Thyroid gland (tissue), 4 donors: ENCODE data around the gene NCOA3. TPM values are rescaled to one million over a fixed set of nuclear protein-coding genes. Genes with fewer than 3 reads are reported as not detected.

Source experiments
- DNase-seq, 2 donors: peaks; one replicate each; pipeline ENCODE4 v3.0.0-alpha.2; 2019
- H3K27ac ChIP-seq, 3 donors: fragments of 200-600 bp; sonication (generic); 1 replicate in 2 of 3; 2 replicates in 1 of 3; pipeline ENCODE4 v1.5.1; 2016 to 2019; ENCODE audit warnings: mild to moderate bottlenecking in 1 of 3, moderate library complexity in 1 of 3
- H3K27me3 ChIP-seq: fragments of 200-600 bp; sonication (generic); one replicate; pipeline ENCODE4 v1.5.1; 2019
- H3K36me3 ChIP-seq, 2 donors: fragments of 200-600 bp; sonication (generic); one replicate each; pipeline ENCODE4 v1.5.1; 2016 to 2019
- H3K4me1 ChIP-seq, 2 donors: fragments of 200-600 bp; sonication (generic); one replicate each; pipeline ENCODE4 v1.5.1; 2017 to 2019
- H3K4me3 ChIP-seq, 3 donors: fragments of 200-600 bp; sonication (generic); replicated peaks in 1 of 3; 1 replicate in 2 of 3; 2 replicates in 1 of 3; pipeline ENCODE4 v1.5.1; 2016; ENCODE audit warnings: mild to moderate bottlenecking in 1 of 3
- H3K9me3 ChIP-seq: fragments of 200-600 bp; sonication (generic); one replicate; pipeline ENCODE4 v1.5.1; 2017
- CTCF ChIP-seq, 6 experiments: fragments of 200-600 bp in 3 of 6; fragments of 450-650 bp in 3 of 6; sonication (generic) in 3 of 6; IDR thresholded peaks; one replicate each; pipeline ENCODE4 v1.5.1; 2016 to 2019; ENCODE audit warnings: antibody characterized with exemption in 6 of 6, mild to moderate bottlenecking in 2 of 6, inconsistent platforms in 1 of 6, moderate library complexity in 1 of 6
- POLR2A ChIP-seq, 2 donors: fragments of 450-650 bp; IDR thresholded peaks; one replicate each; pipeline ENCODE4 v1.6.1; 2017; ENCODE audit warnings: antibody characterized with exemption in 2 of 2, mild to moderate bottlenecking in 2 of 2, moderate library complexity in 1 of 2
- WGBS, 2 donors: methylation state at CpG; one replicate each; pipeline ENCODE4 v1.1.5; 2017; 5-methylcytosine and 5-hydroxymethylcytosine counted together
- intact Hi-C: fragments of 100-400 bp; cut with DNase I; formaldehyde crosslinking; loops from one replicate; pipeline ENCODE4 v1.15.1; 2023
- total RNA-seq, 4 donors: library from RNA; depleted of rRNA; stranded (reverse); fragments of >200 nt; gene quantifications; one replicate each; pipeline ENCODE4 v1.2.3, GENCODE V29; 2016

The NCOA3 gene
- total RNA-seq, 4 donors from 2014 or later = 28.7 to 45.2 (median 36.8) TPM

GRCh38 chr20:47652794-47653193, 151.1 kb downstream of the NCOA3 start:
- H3K36me3 ChIP-seq = peaks cover 45 to 48% of the 10 kb centered on the region in 2 donors
- intact Hi-C loops = no loop called here
- no peaks in the 10 kb centered on the region for H3K4me1 ChIP-seq
- no peak overlapping the region for H3K4me3 ChIP-seq
- no peak overlapping the region for H3K27ac ChIP-seq
- 96 to 98% methylated on average over 2 of the region's 2 CpGs for WGBS, 2 donors
- no peak for DNase-seq
- H3K27me3 ChIP-seq = no peaks in the 10 kb centered on the region
- TF ChIP-seq POLR2A (IDR thresholded peaks at IDR 0.05) (no peak), CTCF (IDR thresholded peaks at IDR 0.05) (no peak)
- H3K9me3 ChIP-seq = no peaks in the 10 kb centered on the region

DNA sequence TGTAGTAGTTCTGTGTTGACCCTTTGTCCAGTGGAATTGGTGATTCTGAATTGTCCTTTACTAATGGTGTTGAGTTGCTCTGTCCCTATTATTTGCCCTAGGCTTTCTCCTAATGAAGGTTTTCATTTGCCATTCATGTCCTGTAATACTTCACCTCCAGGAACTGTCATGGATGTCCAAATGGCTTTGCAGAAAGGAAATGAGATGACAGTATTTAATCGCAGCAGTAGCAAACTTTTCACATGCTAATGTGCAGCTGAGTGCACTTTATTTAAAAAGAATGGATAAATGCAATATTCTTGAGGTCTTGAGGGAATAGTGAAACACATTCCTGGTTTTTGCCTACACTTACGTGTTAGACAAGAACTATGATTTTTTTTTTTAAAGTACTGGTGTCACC, 152.2 kb downstream of the NCOA3 start:
- intact Hi-C loops = no loop called here

DNA sequence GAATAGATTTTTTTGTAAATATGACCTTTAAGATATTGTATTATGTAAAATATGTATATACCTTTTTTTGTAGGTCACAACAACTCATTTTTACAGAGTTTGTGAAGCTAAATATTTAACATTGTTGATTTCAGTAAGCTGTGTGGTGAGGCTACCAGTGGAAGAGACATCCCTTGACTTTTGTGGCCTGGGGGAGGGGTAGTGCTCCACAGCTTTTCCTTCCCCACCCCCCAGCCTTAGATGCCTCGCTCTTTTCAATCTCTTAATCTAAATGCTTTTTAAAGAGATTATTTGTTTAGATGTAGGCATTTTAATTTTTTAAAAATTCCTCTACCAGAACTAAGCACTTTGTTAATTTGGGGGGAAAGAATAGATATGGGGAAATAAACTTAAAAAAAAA, 152.7 kb downstream of the NCOA3 start:
- no peak for DNase-seq
- TF ChIP-seq POLR2A (IDR thresholded peaks at IDR 0.05) (no peak), CTCF (IDR thresholded peaks at IDR 0.05) (no peak)
- Histone ChIP-seq H3K27me3 (no peaks in the 10 kb centered on the region), H3K4me1 (no peaks in the 10 kb centered on the region), H3K4me3 (no peak overlapping the region), H3K27ac (no peak overlapping the region), H3K36me3 (peaks cover 42 to 43% of the 10 kb centered on the region in 2 donors), H3K9me3 (no peaks in the 10 kb centered on the region)
- intact Hi-C loops = no loop called here
- WGBS, 2 donors = 96 to 100% methylated on average over 1 of the region's 1 CpG

More for the DNA sequence above, 152.2 kb downstream of the NCOA3 start:
- Histone ChIP-seq H3K27me3 (no peaks in the 10 kb centered on the region), H3K27ac (no peak overlapping the region), H3K4me1 (no peaks in the 10 kb centered on the region), H3K4me3 (no peak overlapping the region), H3K36me3 (peaks cover 42 to 44% of the 10 kb centered on the region in 2 donors), H3K9me3 (no peaks in the 10 kb centered on the region)
- DNase-seq = no peak
- 78 to 81% methylated on average over 2 of the region's 2 CpGs for whole genome bisulfite sequencing, 2 donors
- no peak for TF ChIP-seq POLR2A (IDR thresholded peaks at IDR 0.05)
- TF ChIP-seq CTCF (IDR thresholded peaks at IDR 0.05) = no peak

GRCh38 chr20:47655635-47656034, 153.9 kb downstream of the NCOA3 start:
- no peak for TF ChIP-seq POLR2A (IDR thresholded peaks at IDR 0.05)
- TF ChIP-seq CTCF (IDR thresholded peaks at IDR 0.05) = no peak
- Histone ChIP-seq H3K36me3 (peaks cover 42 to 44% of the 10 kb centered on the region in 2 donors), H3K4me3 (no peak overlapping the region), H3K9me3 (no peaks in the 10 kb centered on the region), H3K27ac (no peak overlapping the region), H3K27me3 (no peaks in the 10 kb centered on the region), H3K4me1 (peaks cover 0 to 4% of the 10 kb centered on the region in 2 donors)
- intact Hi-C loops = no loop called here
- no peak for DNase-seq

DNA sequence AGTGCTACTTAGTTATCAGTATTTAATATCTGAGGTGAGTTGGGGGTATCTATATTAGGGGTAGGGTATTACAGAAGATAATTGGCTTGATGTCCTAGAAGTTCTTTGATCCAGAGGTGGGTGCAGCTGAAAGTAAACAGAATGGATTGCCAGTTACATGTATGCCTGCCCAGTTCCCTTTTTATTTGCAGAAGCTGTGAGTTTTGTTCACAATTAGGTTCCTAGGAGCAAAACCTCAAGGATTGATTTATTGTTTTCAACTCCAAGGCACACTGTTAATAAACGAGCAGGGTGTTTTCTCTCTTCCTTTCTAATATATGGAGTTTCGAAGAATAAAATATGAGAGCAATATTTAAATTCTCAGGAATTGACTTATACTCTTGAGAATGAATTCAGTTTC, 154.6 kb downstream of the NCOA3 start:
- 86 to 92% methylated on average over 2 of the region's 2 CpGs for WGBS, 2 donors
- Histone ChIP-seq H3K27ac (no peak overlapping the region), H3K9me3 (no peaks in the 10 kb centered on the region), H3K4me3 (no peak overlapping the region), H3K4me1 (peaks cover 0 to 4% of the 10 kb centered on the region in 2 donors), H3K27me3 (no peaks in the 10 kb centered on the region), H3K36me3 (peaks cover 36 to 40% of the 10 kb centered on the region in 2 donors)
- no peak for DNase-seq
- intact Hi-C loops = no loop called here
- TF ChIP-seq CTCF (IDR thresholded peaks at IDR 0.05) = no peak
- TF ChIP-seq POLR2A (IDR thresholded peaks at IDR 0.05) = no peak
